OCI-LY1 (cell line): ENCODE measurements around the gene ZFP1.

ENCODE experiments used
- H2AFZ ChIP-seq: fragments of 200-600 bp; sonication (generic), shearing (Covaris generic); 2 replicates; pipeline ENCODE4 v1.6.0; 2014; ENCODE audit warnings: antibody characterized with exemption, mild to moderate bottlenecking, low read length
- H3F3A ChIP-seq: fragments of 200-600 bp; sonication (generic), shearing (Covaris generic); 2 replicates; pipeline ENCODE4 v1.6.0; 2014; ENCODE audit warnings: mild to moderate bottlenecking, antibody characterized with exemption, low read length, moderate library complexity; ENCODE audit not compliant: insufficient read depth
- H3K27ac ChIP-seq: fragments of 200-600 bp; sonication (generic); 2 replicates; pipeline ENCODE4 v1.5.1; 2014; ENCODE audit warnings: low read length, mixed run types, mild to moderate bottlenecking, low read depth; ENCODE audit not compliant: poor library complexity, severe bottlenecking
- H3K27me3 ChIP-seq: fragments of 200-600 bp; sonication (generic); 2 replicates; pipeline ENCODE4 v1.6.0; 2014; ENCODE audit warnings: antibody characterized with exemption, mild to moderate bottlenecking, low read length, moderate library complexity; ENCODE audit not compliant: insufficient read depth
- H3K36me3 ChIP-seq: fragments of 200-600 bp; sonication (generic); 2 replicates; pipeline ENCODE4 v1.6.1; 2014; ENCODE audit warnings: mild to moderate bottlenecking, antibody characterized with exemption, low read length, moderate library complexity, mixed read lengths; ENCODE audit not compliant: insufficient read depth
- H3K4me1 ChIP-seq: fragments of 200-600 bp; sonication (generic); 2 replicates; pipeline ENCODE4 v1.5.1; 2014; ENCODE audit warnings: mild to moderate bottlenecking, low read length, moderate library complexity; ENCODE audit not compliant: insufficient read depth, severe bottlenecking
- H3K4me2 ChIP-seq: fragments of 200-600 bp; sonication (generic), shearing (Covaris generic); 2 replicates; pipeline ENCODE4 v1.6.1; 2014; ENCODE audit warnings: low read length
- H3K4me3 ChIP-seq: fragments of 200-600 bp; sonication (generic); 2 replicates; pipeline ENCODE4 v1.5.1; 2014; ENCODE audit warnings: low read length, low read depth, mild to moderate bottlenecking, mixed read lengths; ENCODE audit not compliant: poor library complexity, severe bottlenecking
- H3K79me2 ChIP-seq: fragments of 200-600 bp; shearing (Covaris generic); 2 replicates; pipeline ENCODE4 v1.6.1; 2016; ENCODE audit warnings: mixed run types, low read length, mixed read lengths; ENCODE audit not compliant: insufficient read depth
- H3K9ac ChIP-seq: fragments of 200-600 bp; sonication (generic), shearing (Covaris generic); 2 replicates; pipeline ENCODE4 v1.6.1; 2014; ENCODE audit warnings: mild to moderate bottlenecking, low read length, mixed read lengths
- H3K9me2 ChIP-seq: fragments of 200-600 bp; sonication (generic), shearing (Covaris generic); 2 replicates; pipeline ENCODE4 v1.6.1; 2014; ENCODE audit warnings: low read depth, mild to moderate bottlenecking, low read length, mixed read lengths
- H3K9me3 ChIP-seq: fragments of 200-600 bp; shearing (Covaris generic); 2 replicates; pipeline ENCODE4 v1.6.1; 2014; ENCODE audit warnings: low read length, mixed read lengths
- H4K20me1 ChIP-seq: fragments of 200-600 bp; sonication (generic), shearing (Covaris generic); 2 replicates; pipeline ENCODE4 v1.6.0; 2016; ENCODE audit warnings: mild to moderate bottlenecking, low read length; ENCODE audit not compliant: insufficient read depth
- EZH2 ChIP-seq: fragments of 200-600 bp; sonication (generic), shearing (Covaris generic); IDR thresholded peaks from 2 replicates; pipeline ENCODE4 v1.8.0; 2017; ENCODE audit warnings: borderline replicate concordance, mixed run types, mild to moderate bottlenecking, antibody characterized with exemption, low read length, moderate library complexity, mixed read lengths
- TF ChIP-seq, protein P1 (sequence below): fragments of 200-600 bp; sonication (generic), shearing (Covaris generic); IDR thresholded peaks from 2 replicates; pipeline ENCODE4 v1.5.1; 2017; ENCODE audit warnings: mild to moderate bottlenecking, antibody characterized with exemption, low read length, moderate library complexity, mixed read lengths

The ZFP1 gene

DNA sequence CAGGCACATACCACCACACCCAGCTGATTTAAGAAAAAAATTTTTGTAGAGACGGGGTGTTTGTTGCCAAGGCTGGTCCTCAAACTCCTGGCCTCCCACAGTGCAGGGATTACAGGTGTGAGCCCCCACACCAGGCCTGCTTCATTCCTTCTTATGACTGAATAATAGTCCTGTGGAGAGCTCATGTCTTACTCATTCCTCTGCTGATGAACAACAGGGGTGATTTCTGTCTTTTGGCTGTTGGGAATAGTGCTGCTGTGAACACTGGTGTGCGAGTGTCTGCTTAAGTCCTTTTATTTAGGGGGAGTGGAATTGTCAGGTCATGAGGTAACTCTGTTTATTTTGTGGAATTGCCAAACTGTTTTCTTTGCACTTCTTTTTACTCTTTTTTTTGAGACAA is 67.8 kb downstream of the ZFP1 start:
- Histone ChIP-seq H3K27me3 (peaks cover 3% of the 10 kb centered on the region; the same call in 1 of the 2 replicates), H3K4me2 (no peak overlapping the region), H3F3A (no peaks in the 10 kb centered on the region), H3K36me3 (no peaks in the 10 kb centered on the region; the same call in 1 of the 2 replicates), H3K79me2 (no peaks in the 10 kb centered on the region), H3K27ac (no peak overlapping the region), H3K9ac (no peak overlapping the region), H4K20me1 (no peaks in the 10 kb centered on the region), H2AFZ (no peak overlapping the region), H3K9me2 (no peaks in the 10 kb centered on the region), H3K4me3 (no peak overlapping the region), H3K9me3 (no peaks in the 10 kb centered on the region), H3K4me1 (peaks cover 14% of the 10 kb centered on the region)
- no peak for TF ChIP-seq EZH2
- TF ChIP-seq, protein P1, sequence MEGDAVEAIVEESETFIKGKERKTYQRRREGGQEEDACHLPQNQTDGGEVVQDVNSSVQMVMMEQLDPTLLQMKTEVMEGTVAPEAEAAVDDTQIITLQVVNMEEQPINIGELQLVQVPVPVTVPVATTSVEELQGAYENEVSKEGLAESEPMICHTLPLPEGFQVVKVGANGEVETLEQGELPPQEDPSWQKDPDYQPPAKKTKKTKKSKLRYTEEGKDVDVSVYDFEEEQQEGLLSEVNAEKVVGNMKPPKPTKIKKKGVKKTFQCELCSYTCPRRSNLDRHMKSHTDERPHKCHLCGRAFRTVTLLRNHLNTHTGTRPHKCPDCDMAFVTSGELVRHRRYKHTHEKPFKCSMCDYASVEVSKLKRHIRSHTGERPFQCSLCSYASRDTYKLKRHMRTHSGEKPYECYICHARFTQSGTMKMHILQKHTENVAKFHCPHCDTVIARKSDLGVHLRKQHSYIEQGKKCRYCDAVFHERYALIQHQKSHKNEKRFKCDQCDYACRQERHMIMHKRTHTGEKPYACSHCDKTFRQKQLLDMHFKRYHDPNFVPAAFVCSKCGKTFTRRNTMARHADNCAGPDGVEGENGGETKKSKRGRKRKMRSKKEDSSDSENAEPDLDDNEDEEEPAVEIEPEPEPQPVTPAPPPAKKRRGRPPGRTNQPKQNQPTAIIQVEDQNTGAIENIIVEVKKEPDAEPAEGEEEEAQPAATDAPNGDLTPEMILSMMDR = no peak

DNA sequence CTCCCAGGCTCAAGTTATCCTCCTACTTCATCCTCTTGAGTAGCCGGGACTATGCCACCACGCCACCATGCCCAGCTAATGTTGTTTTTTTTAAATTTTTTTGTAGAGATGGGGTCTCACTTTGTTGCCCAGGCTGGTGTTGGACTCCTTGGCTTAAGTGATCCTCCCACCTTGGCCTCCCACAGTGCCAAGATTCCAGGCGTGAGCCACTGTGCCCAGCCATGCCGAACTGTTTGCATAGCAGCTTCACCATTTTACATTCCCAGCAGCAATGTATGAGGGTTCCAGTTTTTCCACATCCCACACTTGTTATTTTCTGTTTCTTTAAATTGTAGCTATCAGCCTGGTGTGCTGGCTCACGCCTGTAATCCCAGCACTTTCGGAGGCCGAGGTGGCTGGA is 68.3 kb downstream of the ZFP1 start:
- TF ChIP-seq, protein P1 = no peak
- TF ChIP-seq EZH2 = no peak
- no peaks in the 10 kb centered on the region for H3K9me2 ChIP-seq
- H3K9ac ChIP-seq = no peak overlapping the region
- no peaks in the 10 kb centered on the region; the same call in 1 of the 2 replicates for H3K36me3 ChIP-seq
- H3F3A ChIP-seq = no peaks in the 10 kb centered on the region
- H3K4me1 ChIP-seq = peaks cover 14% of the 10 kb centered on the region
- peaks cover 2% of the 10 kb centered on the region; the same call in 1 of the 2 replicates for H3K27me3 ChIP-seq
- H3K27ac ChIP-seq = no peak overlapping the region
- H3K9me3 ChIP-seq = no peaks in the 10 kb centered on the region
- no peak overlapping the region for H2AFZ ChIP-seq
- no peaks in the 10 kb centered on the region for H4K20me1 ChIP-seq
- H3K4me3 ChIP-seq = no peak overlapping the region
- no peak overlapping the region for H3K4me2 ChIP-seq
- no peaks in the 10 kb centered on the region for H3K79me2 ChIP-seq

DNA sequence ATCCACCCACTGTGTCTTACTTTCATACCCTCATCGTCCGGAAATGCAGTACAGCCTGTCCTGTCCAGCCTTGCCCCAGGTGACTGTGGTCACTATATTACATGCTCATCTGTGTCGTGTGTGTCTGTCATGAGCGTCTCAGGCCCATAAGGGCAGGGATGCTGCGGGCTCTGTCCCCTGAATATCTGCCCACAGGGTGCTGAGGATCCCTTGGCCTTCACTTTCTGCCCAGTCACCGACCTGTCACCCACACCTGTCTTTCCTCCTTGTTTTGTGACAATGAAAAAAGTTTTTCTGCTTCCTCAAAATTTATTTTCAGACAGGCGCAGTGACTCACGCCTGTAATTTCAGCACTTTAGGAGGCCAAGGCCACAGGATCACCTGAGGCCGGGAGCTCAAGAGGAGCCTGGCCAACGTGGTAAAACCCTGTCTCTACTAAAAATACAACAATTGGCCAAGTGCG is 69.1 kb downstream of the ZFP1 start:
- no peaks in the 10 kb centered on the region for H3F3A ChIP-seq
- no peak overlapping the region for H3K4me2 ChIP-seq
- H3K36me3 ChIP-seq = no peaks in the 10 kb centered on the region; the same call in 1 of the 2 replicates
- H4K20me1 ChIP-seq = no peaks in the 10 kb centered on the region
- no peak overlapping the region for H3K27ac ChIP-seq
- H3K4me3 ChIP-seq = no peak overlapping the region
- no peaks in the 10 kb centered on the region for H3K79me2 ChIP-seq
- H3K4me1 ChIP-seq = peaks cover 14% of the 10 kb centered on the region
- TF ChIP-seq, protein P1 = no peak
- TF ChIP-seq EZH2 = no peak
- H3K9ac ChIP-seq = no peak overlapping the region
- no peaks in the 10 kb centered on the region for H3K9me3 ChIP-seq
- H3K27me3 ChIP-seq = no peaks in the 10 kb centered on the region; the same call in 1 of the 2 replicates
- H2AFZ ChIP-seq = no peak overlapping the region
- H3K9me2 ChIP-seq = no peaks in the 10 kb centered on the region
